AG04450 (cell line): ENCODE results near the gene CCDC83. TPM values are rescaled to one million over a fixed set of nuclear protein-coding genes. Genes with fewer than 3 reads are reported as not detected.
"Not testable (repeated sequence)": the region's sequence is repeated elsewhere in the genome, so short reads cannot be mapped to it uniquely, and the experiment has no call there.

Experiments used
- CTCF ChIA-PET: fragments of 300-600, 350-600 bp; formaldehyde crosslinking; extraction: SDS; loops from one replicate; lab custom pipeline; 2022; ENCODE audit warnings: antibody characterized with exemption, inconsistent platforms; lab: Charles Lee
- POLR2A ChIA-PET: fragments of 350-600 bp; formaldehyde crosslinking; extraction: SDS; loops from one replicate; lab custom pipeline; 2021; ENCODE audit warnings: antibody characterized with exemption, inconsistent platforms; lab: Yijun Ruan, JAX
- DNase-seq: peaks from one replicate; pipeline ENCODE4 v3.0.0-alpha.2; 2011; ENCODE audit warnings: low read depth, low spot score
- H3K27ac ChIP-seq: one replicate; pipeline ENCODE4 v1.5.1; 2012; ENCODE audit warnings: low read depth, low read length, control low read depth
- H3K27me3 ChIP-seq: one replicate; pipeline ENCODE4 v1.6.0; 2012; ENCODE audit warnings: low read length; ENCODE audit not compliant: control insufficient read depth, insufficient read depth
- H3K4me3 ChIP-seq: 2 replicates; pipeline ENCODE4 v1.5.1; 2011; ENCODE audit warnings: mild to moderate bottlenecking, low read depth, low read length, control low read depth
- H3K9me3 ChIP-seq: 2 replicates; pipeline ENCODE4 v1.5.1; 2012; ENCODE audit warnings: low read length; ENCODE audit not compliant: control insufficient read depth, insufficient read depth
- polyA plus RNA-seq: library from polyadenylated mRNA; depleted of rRNA; stranded (reverse); fragments of >200 nt; gene quantifications from 2 replicates; pipeline ENCODE4 v1.2.3, GENCODE V29; 2011
- TF ChIP-seq, protein P1 (sequence below): IDR thresholded peaks from 2 replicates; pipeline ENCODE4 v1.5.1; 2011; ENCODE audit warnings: low read depth, low read length, control low read depth, inconsistent platforms

CCDC83 gene
- polyA plus RNA-seq, 1 experiment = not detected

DNA sequence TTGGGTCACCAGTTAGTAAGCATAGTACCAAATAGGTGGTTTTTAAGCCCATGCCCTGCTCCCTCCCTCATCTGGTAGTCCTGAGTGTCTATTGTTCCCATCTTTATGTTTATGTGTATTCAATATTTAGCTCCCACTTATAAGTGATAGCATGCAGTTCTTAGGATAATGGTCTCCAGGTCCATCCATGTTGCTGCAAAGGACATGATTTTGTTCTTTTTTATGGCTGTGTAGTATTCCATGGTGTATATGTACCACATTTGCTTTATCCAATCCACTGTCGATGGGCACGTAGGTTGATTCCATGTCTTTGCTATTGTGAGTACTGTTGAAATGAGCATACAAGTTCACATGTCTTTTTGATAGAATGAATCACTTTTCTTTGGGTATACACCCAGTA, 26.0 kb upstream of the CCDC83 start:
- CTCF ChIA-PET = interaction anchor here (2.8 kb wide), 1 partner anchor 25 kb away, joined by 10 read pairs; the partner anchor contains the start of gene CCDC83
- Histone ChIP-seq H3K9me3 (no peaks in the 10 kb centered on the region), H3K4me3 (no peak overlapping the region), H3K27ac (no peak overlapping the region), H3K27me3 (no peaks in the 10 kb centered on the region)
- POLR2A ChIA-PET = no interaction called here
- TF ChIP-seq, protein P1, sequence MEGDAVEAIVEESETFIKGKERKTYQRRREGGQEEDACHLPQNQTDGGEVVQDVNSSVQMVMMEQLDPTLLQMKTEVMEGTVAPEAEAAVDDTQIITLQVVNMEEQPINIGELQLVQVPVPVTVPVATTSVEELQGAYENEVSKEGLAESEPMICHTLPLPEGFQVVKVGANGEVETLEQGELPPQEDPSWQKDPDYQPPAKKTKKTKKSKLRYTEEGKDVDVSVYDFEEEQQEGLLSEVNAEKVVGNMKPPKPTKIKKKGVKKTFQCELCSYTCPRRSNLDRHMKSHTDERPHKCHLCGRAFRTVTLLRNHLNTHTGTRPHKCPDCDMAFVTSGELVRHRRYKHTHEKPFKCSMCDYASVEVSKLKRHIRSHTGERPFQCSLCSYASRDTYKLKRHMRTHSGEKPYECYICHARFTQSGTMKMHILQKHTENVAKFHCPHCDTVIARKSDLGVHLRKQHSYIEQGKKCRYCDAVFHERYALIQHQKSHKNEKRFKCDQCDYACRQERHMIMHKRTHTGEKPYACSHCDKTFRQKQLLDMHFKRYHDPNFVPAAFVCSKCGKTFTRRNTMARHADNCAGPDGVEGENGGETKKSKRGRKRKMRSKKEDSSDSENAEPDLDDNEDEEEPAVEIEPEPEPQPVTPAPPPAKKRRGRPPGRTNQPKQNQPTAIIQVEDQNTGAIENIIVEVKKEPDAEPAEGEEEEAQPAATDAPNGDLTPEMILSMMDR = no peak
- no peak for DNase-seq

DNA sequence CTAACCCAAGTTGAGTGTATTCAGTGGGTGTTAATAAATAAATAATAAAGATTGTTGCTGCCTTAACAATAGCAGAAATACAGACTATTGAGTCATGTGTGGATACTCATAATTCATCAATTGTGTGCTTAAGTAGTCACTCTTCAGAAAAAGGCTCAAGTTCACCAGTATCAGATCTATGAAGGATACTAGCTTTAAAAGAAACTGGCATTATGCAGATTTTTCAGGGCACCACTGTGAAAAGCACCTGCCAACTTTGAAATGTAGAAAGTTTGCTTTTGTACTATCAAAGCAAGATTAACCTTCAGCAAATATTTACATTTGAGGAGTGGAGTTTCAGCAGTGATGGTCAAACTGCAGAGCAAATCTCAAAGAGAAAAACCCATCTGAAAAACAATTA, 24.1 kb upstream of the CCDC83 start:
- peaks cover 3% of the 10 kb centered on the region; the same call in 1 of the 2 replicates for H3K9me3 ChIP-seq
- DNase-seq = no peak
- ChIA-PET POLR2A (no interaction called here), CTCF (interaction anchor here (1.0 to 2.8 kb wide), 2 partner anchors 11 to 24 kb away, joined by 3 to 10 read pairs; partner anchors contain the start of gene CCDC83)
- no peaks in the 10 kb centered on the region for H3K27me3 ChIP-seq
- H3K4me3 ChIP-seq = no peak overlapping the region
- no peak overlapping the region for H3K27ac ChIP-seq
- TF ChIP-seq, protein P1 = no peak

DNA sequence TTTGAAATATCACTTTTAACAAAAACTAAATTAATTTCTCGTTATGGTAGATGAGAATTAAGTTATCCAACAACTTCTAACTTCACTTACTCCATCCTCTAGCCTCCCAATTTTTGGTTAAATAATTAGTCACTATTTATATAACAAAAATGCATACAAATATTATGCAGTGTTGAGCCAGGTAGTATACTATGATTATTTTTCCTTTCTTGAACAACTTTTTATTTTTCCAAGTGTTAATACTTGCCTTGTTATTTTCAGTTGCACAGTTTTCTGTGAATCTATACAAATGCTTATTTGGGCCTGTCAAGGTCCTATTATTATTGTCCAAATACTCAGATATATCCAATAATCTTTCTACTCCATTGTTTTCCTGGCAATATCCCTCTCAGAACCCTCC, 19.9 kb upstream of the CCDC83 start:
- H3K27ac ChIP-seq = no peak overlapping the region
- TF ChIP-seq, protein P1 = no peak
- peaks cover 3% of the 10 kb centered on the region; the same call in 1 of the 2 replicates for H3K9me3 ChIP-seq
- ChIA-PET CTCF (no interaction called here), POLR2A (no interaction called here)
- H3K27me3 ChIP-seq = no peaks in the 10 kb centered on the region
- no peak overlapping the region for H3K4me3 ChIP-seq
- no peak for DNase-seq

DNA sequence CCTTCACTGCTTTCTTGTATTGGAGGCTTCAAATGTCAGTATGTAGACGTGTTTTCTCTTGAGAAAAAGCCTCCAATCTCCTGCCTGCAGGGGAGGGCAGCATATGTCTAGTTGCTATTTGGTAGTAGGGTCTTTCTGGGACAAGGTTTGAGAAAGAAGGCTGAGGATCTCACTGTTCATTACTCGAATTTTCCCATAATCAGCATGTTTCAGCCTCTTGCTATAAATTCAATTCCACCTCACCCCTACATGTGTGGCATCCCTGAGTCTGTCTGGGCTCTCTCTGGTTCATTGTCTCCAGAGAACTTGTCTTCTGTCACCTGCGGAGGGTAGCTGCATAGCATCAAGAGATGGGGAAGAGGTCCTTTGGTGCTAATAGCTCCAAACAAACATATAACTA, 19.5 kb upstream of the CCDC83 start:
- Histone ChIP-seq H3K9me3 (peaks cover 3% of the 10 kb centered on the region; the same call in 1 of the 2 replicates), H3K4me3 (no peak overlapping the region), H3K27me3 (no peaks in the 10 kb centered on the region), H3K27ac (no peak overlapping the region)
- POLR2A ChIA-PET = no interaction called here
- DNase-seq = no peak
- CTCF ChIA-PET = no interaction called here
- TF ChIP-seq, protein P1 = no peak

DNA sequence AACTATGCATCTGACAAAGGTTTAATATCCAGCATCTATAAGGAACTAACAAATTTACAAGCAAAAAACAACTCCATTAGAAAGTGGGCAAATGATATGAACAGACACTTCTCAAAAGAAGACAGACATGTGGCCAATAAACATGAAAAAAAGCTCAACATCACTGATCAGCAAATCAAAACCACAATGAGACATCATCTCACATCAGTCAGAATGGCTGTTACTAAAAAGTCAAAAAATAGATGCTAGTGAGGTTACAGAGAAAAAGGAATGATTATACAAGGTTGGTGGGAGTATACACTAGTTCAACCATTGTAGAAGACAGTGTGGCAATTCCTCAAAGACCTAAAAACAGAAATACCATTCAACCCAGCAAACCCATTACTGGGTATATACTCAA, 14.3 kb upstream of the CCDC83 start:
- POLR2A ChIA-PET, H3K9me3 ChIP-seq, DNase-seq, H3K27me3 ChIP-seq, H3K4me3 ChIP-seq, H3K27ac ChIP-seq: not testable (repeated sequence)
- CTCF ChIA-PET = interaction anchor here (0.6 to 1.2 kb wide), 3 partner anchors 14 to 43 kb away, joined by 3 to 4 read pairs (median 3); partner anchors contain the start of gene CCDC83
